HepG2 (cell line): ENCODE results near the gene TOX4. TPM values are rescaled to one million over a fixed set of nuclear protein-coding genes. Genes with fewer than 3 reads are reported as not detected.

Experiments
- ARID4A ChIP-seq: sonication (generic); formaldehyde crosslinking; IDR thresholded peaks from 2 replicates; pipeline ENCODE4 v1.5.0; 2020; ENCODE audit warnings: mild to moderate bottlenecking, missing genetic modification reagents, borderline replicate concordance
- ARNTL ChIP-seq: sonication (generic); formaldehyde crosslinking; IDR thresholded peaks from 2 replicates; pipeline ENCODE4 v1.4.0; 2020; ENCODE audit warnings: mild to moderate bottlenecking, missing genetic modification reagents
- GATAD1 ChIP-seq: IDR thresholded peaks from 2 replicates; pipeline ENCODE4 v1.6.1; 2016; ENCODE audit warnings: missing genetic modification reagents, missing compliant biosample characterization
- KLF12 ChIP-seq: sonication (generic); formaldehyde crosslinking; IDR thresholded peaks from 2 replicates; pipeline ENCODE4 v1.4.0; 2020; ENCODE audit warnings: missing genetic modification reagents, borderline replicate concordance
- KLF13 ChIP-seq: sonication (generic); formaldehyde crosslinking; IDR thresholded peaks from 2 replicates; pipeline ENCODE4 v1.4.0; 2020; ENCODE audit warnings: mild to moderate bottlenecking, missing genetic modification reagents
- MLX ChIP-seq: IDR thresholded peaks from 2 replicates; pipeline ENCODE4 v1.6.1; 2016
- NR2F6 ChIP-seq, 2 experiments: IDR thresholded peaks; 2 replicates each; pipeline ENCODE4 v1.6.1; 2016; ENCODE audit warnings: antibody characterized with exemption in 1 of 2, mild to moderate bottlenecking in 1 of 2
- PCBP2 ChIP-seq: fragments of 200-400 bp; formaldehyde crosslinking; optimal IDR thresholded peaks from 2 replicates; pipeline ENCODE3; 2018; ENCODE audit warnings: low read length, low read depth; ENCODE audit not compliant: poor library complexity, severe bottlenecking
- PRPF4 ChIP-seq: fragments of 200-400 bp; formaldehyde crosslinking; IDR thresholded peaks from 2 replicates; pipeline ENCODE4 v1.6.1; 2016; ENCODE audit warnings: low read length, low read depth; ENCODE audit not compliant: poor library complexity, severe bottlenecking
- TFAP4 ChIP-seq: sonication (generic); IDR thresholded peaks from 2 replicates; pipeline ENCODE4 v1.6.1; 2016; ENCODE audit warnings: low read depth, borderline replicate concordance
- ZBTB7A ChIP-seq: sonication (generic); formaldehyde crosslinking; IDR thresholded peaks from 2 replicates; pipeline ENCODE4 v1.8.0; 2022; ENCODE audit warnings: mild to moderate bottlenecking, missing genetic modification reagents
- ZNF143 ChIP-seq: sonication (generic); formaldehyde crosslinking; IDR thresholded peaks from 2 replicates; pipeline ENCODE4 v1.4.0; 2020; ENCODE audit warnings: missing genetic modification reagents
- ZNF160 ChIP-seq: sonication (generic); formaldehyde crosslinking; IDR thresholded peaks from 2 replicates; pipeline ENCODE4 v1.8.0; 2022; ENCODE audit warnings: mild to moderate bottlenecking, inconsistent platforms, missing genetic modification reagents
- ZNF350 ChIP-seq: sonication (generic); formaldehyde crosslinking; IDR thresholded peaks from 2 replicates; pipeline ENCODE4 v1.4.0; 2020; ENCODE audit warnings: mild to moderate bottlenecking, low read depth, missing genetic modification reagents, borderline replicate concordance
- ZNF460 ChIP-seq: sonication (generic); formaldehyde crosslinking; IDR thresholded peaks from 2 replicates; pipeline ENCODE4 v1.5.1; 2020; ENCODE audit warnings: missing genetic modification reagents, mild to moderate bottlenecking, borderline replicate concordance
- ZNF546 ChIP-seq: sonication (generic); formaldehyde crosslinking; conservative IDR thresholded peaks from 2 replicates; pipeline ENCODE4 v1.8.1; 2023; ENCODE audit warnings: mild to moderate bottlenecking, missing genetic modification reagents
- ZNF772 ChIP-seq: sonication (generic); formaldehyde crosslinking; IDR thresholded peaks from 2 replicates; pipeline ENCODE4 v1.5.0; 2020; ENCODE audit warnings: mild to moderate bottlenecking, missing genetic modification reagents
- ZNF777 ChIP-seq: sonication (generic); formaldehyde crosslinking; IDR thresholded peaks from 2 replicates; pipeline ENCODE4 v1.4.0; 2020; ENCODE audit warnings: missing genetic modification reagents
- polyA plus RNA-seq, 8 experiments: library from polyadenylated mRNA; depleted of rRNA in 3 of 8; stranded (reverse) in 7 of 8; unstranded in 1 of 8; fragments of >200 nt; fragmentation: Illumina TruSeq in 4 of 8; extraction: Trizol in 4 of 8; gene quantifications; 2 replicates each; pipeline versions ENCODE4 v1.2.1 to v1.2.3, GENCODE V29; 2011 to 2016; ENCODE audit warnings: low read depth in 4 of 8, missing spikeins in 1 of 8, mixed read lengths in 1 of 8; ENCODE audit not compliant: insufficient read depth in 1 of 8
- total RNA-seq, 5 experiments: library from RNA; depleted of rRNA; stranded (reverse); fragments of >200 nt; fragmentation: Illumina TruSeq; extraction: Trizol; gene quantifications; 2 replicates each; pipeline ENCODE4 v1.2.3, GENCODE V29; 2016; ENCODE audit warnings: low read depth in 1 of 5

Gene TOX4
- total and polyA plus RNA-seq, 2 of the 13 experiments (the other 11 are each of a cell fraction or from before 2014, with no cell fraction given): 71.8 to 163 TPM

GRCh38 chr14:21525962-21526671, 49.1 kb downstream of the TOX4 start, which contains the start of gene SALL2 (continued):
- TF ChIP-seq KLF13 (CRISPR knock-in tag) (no peak), KLF12 (CRISPR knock-in tag) (no peak), NR2F6 (IDR thresholded peaks at IDR 0.05) (no peak), NR2F6 (CRISPR knock-in tag; IDR thresholded peaks at IDR 0.05) (0 out of 2 replicates have a peak, but pooled peaks have one; percentile 15), TFAP4 (peak; percentile 10; the same call in 1 of the 2 replicates), ZNF546 (no peak), PRPF4 (peak; percentile 97), ZBTB7A (no peak), ZNF777 (CRISPR knock-in tag) (no peak), ZNF460 (CRISPR knock-in tag) (no peak), ARNTL (CRISPR knock-in tag) (no peak), PCBP2 (no peak), ZNF350 (CRISPR knock-in tag) (peak; percentile 18; the same call in 1 of the 2 replicates), ZNF143 (CRISPR knock-in tag) (no peak), ZNF772 (CRISPR knock-in tag) (0 out of 2 replicates have a peak, but pooled peaks have one; percentile 17), MLX (no peak), ARID4A (CRISPR knock-in tag) (peak; percentile 72), ZNF160 (CRISPR knock-in tag) (no peak), GATAD1 (CRISPR knock-in tag) (no peak)
